ENCODE results near the gene PRKCA. TPM values are rescaled to one million over a fixed set of nuclear protein-coding genes. Genes with fewer than 3 reads are reported as not detected.

The PRKCA gene
- total RNA-seq, 1 experiment from 2014 or later: 4.4 TPM

- H3K9me3 ChIP-seq (ENCODE audit: low read length): no peaks in the 10 kb centered on the region
- H3K36me3 ChIP-seq (ENCODE audit: insufficient read depth, low read length): no peaks in the 10 kb centered on the region
- H3K79me2 ChIP-seq (ENCODE audit: low read length): no peaks in the 10 kb centered on the region
- H3K4me3 ChIP-seq (ENCODE audit: low read length): no peak overlapping the region
- no peak overlapping the region for H2AFZ ChIP-seq (ENCODE audit: low read length)
- H3K9me2 ChIP-seq (replicated peaks; ENCODE audit: insufficient read depth, low read length): no peaks in the 10 kb centered on the region
- no peak overlapping the region for H3K9ac ChIP-seq (ENCODE audit: low read length)
- DNase-seq: no peak
- H3K4me1 ChIP-seq (ENCODE audit: low read length): peaks cover 10% of the 10 kb centered on the region
- peaks cover 24% of the 10 kb centered on the region for H4K20me1 ChIP-seq (ENCODE audit: insufficient read depth, low read depth, low read length)
- H3K27ac ChIP-seq (ENCODE audit: low read length): no peak overlapping the region
- no peaks in the 10 kb centered on the region for H3K27me3 ChIP-seq (ENCODE audit: low read length)
- no peak overlapping the region for H3K4me2 ChIP-seq (ENCODE audit: low read depth, low read length, poor library complexity, severe bottlenecking)
Observed at GRCh38 chr17:66432411-66432957, 130.1 kb downstream of the PRKCA start.

GRCh38 chr17:66432996-66433551 is 130.7 kb downstream of the PRKCA start:
- H3K9ac ChIP-seq (ENCODE audit: low read length): no peak overlapping the region
- no peaks in the 10 kb centered on the region for H3K36me3 ChIP-seq (ENCODE audit: insufficient read depth, low read length)
- H3K27ac ChIP-seq (ENCODE audit: low read length): no peak overlapping the region
- H3K79me2 ChIP-seq (ENCODE audit: low read length): no peaks in the 10 kb centered on the region
- no peaks in the 10 kb centered on the region for H3K9me3 ChIP-seq (ENCODE audit: low read length)
- no peaks in the 10 kb centered on the region for H3K27me3 ChIP-seq (ENCODE audit: low read length)
- H3K4me3 ChIP-seq (ENCODE audit: low read length): no peak overlapping the region
- no peaks in the 10 kb centered on the region for H3K9me2 ChIP-seq (replicated peaks; ENCODE audit: insufficient read depth, low read length)
- H3K4me2 ChIP-seq (ENCODE audit: low read depth, low read length, poor library complexity, severe bottlenecking): no peak overlapping the region
- H3K4me1 ChIP-seq (ENCODE audit: low read length): peaks cover 14% of the 10 kb centered on the region
- H2AFZ ChIP-seq (ENCODE audit: low read length): no peak overlapping the region
- H4K20me1 ChIP-seq (ENCODE audit: insufficient read depth, low read depth, low read length): peaks cover 24% of the 10 kb centered on the region
- no peak for DNase-seq

- no peak overlapping the region for H3K4me3 ChIP-seq (ENCODE audit: low read length)
Observed at GRCh38 chr17:66435182-66435581, 132.8 kb downstream of the PRKCA start.

GRCh38 chr17:66436631-66437030 is 134.2 kb downstream of the PRKCA start:
- Histone ChIP-seq H3K4me1 (ENCODE audit: low read length) (peaks cover 25% of the 10 kb centered on the region), H3K9me2 (replicated peaks; ENCODE audit: insufficient read depth, low read length) (no peaks in the 10 kb centered on the region), H2AFZ (ENCODE audit: low read length) (no peak overlapping the region), H3K9ac (ENCODE audit: low read length) (no peak overlapping the region), H3K27me3 (ENCODE audit: low read length) (no peaks in the 10 kb centered on the region), H3K4me2 (ENCODE audit: low read depth, low read length, poor library complexity, severe bottlenecking) (no peak overlapping the region), H3K4me3 (ENCODE audit: low read length) (no peak overlapping the region), H3K9me3 (ENCODE audit: low read length) (no peaks in the 10 kb centered on the region), H3K36me3 (ENCODE audit: insufficient read depth, low read length) (no peaks in the 10 kb centered on the region), H3K79me2 (ENCODE audit: low read length) (no peaks in the 10 kb centered on the region), H3K27ac (ENCODE audit: low read length) (no peak overlapping the region), H4K20me1 (ENCODE audit: insufficient read depth, low read depth, low read length) (peaks cover 13% of the 10 kb centered on the region)
- DNase-seq: no peak

More at GRCh38 chr17:66435182-66435581, 132.8 kb downstream of the PRKCA start:
- no peaks in the 10 kb centered on the region for H3K27me3 ChIP-seq (ENCODE audit: low read length)
- no peaks in the 10 kb centered on the region for H3K36me3 ChIP-seq (ENCODE audit: insufficient read depth, low read length)
- no peak overlapping the region for H3K4me2 ChIP-seq (ENCODE audit: low read depth, low read length, poor library complexity, severe bottlenecking)
- no peaks in the 10 kb centered on the region for H3K79me2 ChIP-seq (ENCODE audit: low read length)
- peaks cover 17% of the 10 kb centered on the region for H4K20me1 ChIP-seq (ENCODE audit: insufficient read depth, low read depth, low read length)
- H3K9me3 ChIP-seq (ENCODE audit: low read length): no peaks in the 10 kb centered on the region
- DNase-seq: no peak
- no peak overlapping the region for H2AFZ ChIP-seq (ENCODE audit: low read length)
- no peak overlapping the region for H3K9ac ChIP-seq (ENCODE audit: low read length)
- no peaks in the 10 kb centered on the region for H3K9me2 ChIP-seq (replicated peaks; ENCODE audit: insufficient read depth, low read length)
- H3K27ac ChIP-seq (ENCODE audit: low read length): no peak overlapping the region
- peaks cover 11% of the 10 kb centered on the region for H3K4me1 ChIP-seq (ENCODE audit: low read length)

GRCh38 chr17:66437476-66438026 is 135.1 kb downstream of the PRKCA start:
- Histone ChIP-seq H3K79me2 (ENCODE audit: low read length) (no peaks in the 10 kb centered on the region), H3K4me1 (ENCODE audit: low read length) (peaks cover 34% of the 10 kb centered on the region), H3K27me3 (ENCODE audit: low read length) (no peaks in the 10 kb centered on the region)

GRCh38 chr17:66438101-66438500 is 135.7 kb downstream of the PRKCA start:
- peaks cover 13% of the 10 kb centered on the region for H4K20me1 ChIP-seq (ENCODE audit: insufficient read depth, low read depth, low read length)
- H3K27ac ChIP-seq (ENCODE audit: low read length): no peak overlapping the region
- peak; percentile 47 for DNase-seq
- no peak overlapping the region for H3K4me3 ChIP-seq (ENCODE audit: low read length)
- H3K4me1 ChIP-seq (ENCODE audit: low read length): peaks cover 39% of the 10 kb centered on the region
- H2AFZ ChIP-seq (ENCODE audit: low read length): no peak overlapping the region
- no peaks in the 10 kb centered on the region for H3K27me3 ChIP-seq (ENCODE audit: low read length)
- H3K9me3 ChIP-seq (ENCODE audit: low read length): no peaks in the 10 kb centered on the region
- no peaks in the 10 kb centered on the region for H3K9me2 ChIP-seq (replicated peaks; ENCODE audit: insufficient read depth, low read length)
- no peak overlapping the region for H3K4me2 ChIP-seq (ENCODE audit: low read depth, low read length, poor library complexity, severe bottlenecking)
- no peaks in the 10 kb centered on the region for H3K36me3 ChIP-seq (ENCODE audit: insufficient read depth, low read length)
- no peak overlapping the region for H3K9ac ChIP-seq (ENCODE audit: low read length)
- no peaks in the 10 kb centered on the region for H3K79me2 ChIP-seq (ENCODE audit: low read length)

More at GRCh38 chr17:66437476-66438026, 135.1 kb downstream of the PRKCA start:
- H2AFZ ChIP-seq (ENCODE audit: low read length): no peak overlapping the region
- H3K27ac ChIP-seq (ENCODE audit: low read length): no peak overlapping the region
- no peaks in the 10 kb centered on the region for H3K9me3 ChIP-seq (ENCODE audit: low read length)
- H3K36me3 ChIP-seq (ENCODE audit: insufficient read depth, low read length): no peaks in the 10 kb centered on the region
- H3K9ac ChIP-seq (ENCODE audit: low read length): no peak overlapping the region
- H3K4me3 ChIP-seq (ENCODE audit: low read length): no peak overlapping the region
- peaks cover 13% of the 10 kb centered on the region for H4K20me1 ChIP-seq (ENCODE audit: insufficient read depth, low read depth, low read length)
- DNase-seq: no peak
- no peak overlapping the region for H3K4me2 ChIP-seq (ENCODE audit: low read depth, low read length, poor library complexity, severe bottlenecking)
- H3K9me2 ChIP-seq (replicated peaks; ENCODE audit: insufficient read depth, low read length): no peaks in the 10 kb centered on the region

GRCh38 chr17:66441101-66441661 is 138.8 kb downstream of the PRKCA start:
- Histone ChIP-seq H3K27ac (ENCODE audit: low read length) (0 out of 2 replicates have a peak overlapping the region, but pooled peaks have one; percentile 24), H3K36me3 (ENCODE audit: insufficient read depth, low read length) (no peaks in the 10 kb centered on the region), H3K9me3 (ENCODE audit: low read length) (no peaks in the 10 kb centered on the region), H3K79me2 (ENCODE audit: low read length) (no peaks in the 10 kb centered on the region), H3K27me3 (ENCODE audit: low read length) (no peaks in the 10 kb centered on the region), H3K9ac (ENCODE audit: low read length) (peak overlapping the region; percentile 37; the same call in 1 of the 2 replicates), H3K4me2 (ENCODE audit: low read depth, low read length, poor library complexity, severe bottlenecking) (peak overlapping the region; percentile 73), H3K4me3 (ENCODE audit: low read length) (peak overlapping the region; percentile 54), H3K9me2 (replicated peaks; ENCODE audit: insufficient read depth, low read length) (no peaks in the 10 kb centered on the region), H4K20me1 (ENCODE audit: insufficient read depth, low read depth, low read length) (peaks cover 5% of the 10 kb centered on the region), H2AFZ (ENCODE audit: low read length) (no peak overlapping the region), H3K4me1 (ENCODE audit: low read length) (peaks cover 46% of the 10 kb centered on the region)
- DNase-seq: peak; percentile 79

- H3K9me2 ChIP-seq (replicated peaks; ENCODE audit: insufficient read depth, low read length): no peaks in the 10 kb centered on the region
- no peaks in the 10 kb centered on the region for H3K9me3 ChIP-seq (ENCODE audit: low read length)
- peaks cover 37% of the 10 kb centered on the region for H3K4me1 ChIP-seq (ENCODE audit: low read length)
- H3K27ac ChIP-seq (ENCODE audit: low read length): no peak overlapping the region
- 0 out of 2 replicates have a peak, but pooled peaks cover 3% of the 10 kb centered on the region for H4K20me1 ChIP-seq (ENCODE audit: insufficient read depth, low read depth, low read length)
- no peak overlapping the region for H2AFZ ChIP-seq (ENCODE audit: low read length)
- no peaks in the 10 kb centered on the region for H3K36me3 ChIP-seq (ENCODE audit: insufficient read depth, low read length)
- no peak overlapping the region for H3K9ac ChIP-seq (ENCODE audit: low read length)
- H3K4me2 ChIP-seq (ENCODE audit: low read depth, low read length, poor library complexity, severe bottlenecking): no peak overlapping the region
- DNase-seq: no peak
- H3K79me2 ChIP-seq (ENCODE audit: low read length): no peaks in the 10 kb centered on the region
- H3K27me3 ChIP-seq (ENCODE audit: low read length): no peaks in the 10 kb centered on the region
- H3K4me3 ChIP-seq (ENCODE audit: low read length): no peak overlapping the region
Observed at GRCh38 chr17:66443166-66443565, 140.8 kb downstream of the PRKCA start.

All from Karpas-422 (cell line).